Liver (tissue), 9 donors: ENCODE measurements around the gene CHRDL2. TPM values are rescaled to one million over a fixed set of nuclear protein-coding genes. Genes with fewer than 3 reads are reported as not detected.

Experiments used
- DNase-seq: peaks from one replicate; pipeline ENCODE4 v3.0.0-alpha.2; 2017; ENCODE audit warnings: low spot score
- H3K27ac ChIP-seq, 2 donors: one replicate each; pipeline ENCODE4 v1.7.0; 2013; ENCODE audit warnings: inconsistent platforms in 2 of 2, low read length in 2 of 2, control low read depth in 1 of 2, low read depth in 1 of 2, mild to moderate bottlenecking in 1 of 2
- H3K27me3 ChIP-seq, 4 donors: one replicate each; pipeline versions ENCODE4 v1.6.1 to v1.7.0; 2013; ENCODE audit warnings: low read length in 3 of 4, inconsistent platforms in 1 of 4, mild to moderate bottlenecking in 1 of 4, moderate library complexity in 1 of 4; ENCODE audit not compliant: control insufficient read depth in 4 of 4, insufficient read depth in 4 of 4
- H3K36me3 ChIP-seq, 4 donors: one replicate each; pipeline versions ENCODE4 v1.6.1 to v1.7.0; 2013; ENCODE audit warnings: low read length in 3 of 4, mild to moderate bottlenecking in 3 of 4, low read depth in 1 of 4, moderate library complexity in 1 of 4; ENCODE audit not compliant: control insufficient read depth in 4 of 4, insufficient read depth in 3 of 4
- H3K4me1 ChIP-seq, 4 donors: one replicate each; pipeline versions ENCODE4 v1.6.1 to v1.7.0; 2013; ENCODE audit warnings: low read length in 3 of 4, mild to moderate bottlenecking in 3 of 4, moderate library complexity in 1 of 4; ENCODE audit not compliant: control insufficient read depth in 4 of 4, insufficient read depth in 4 of 4
- H3K4me3 ChIP-seq, 3 donors: one replicate each; pipeline versions ENCODE4 v1.6.1 to v1.7.0; 2013; ENCODE audit warnings: low read length in 3 of 3, control low read depth in 1 of 3, low read depth in 1 of 3, mild to moderate bottlenecking in 1 of 3
- H3K9ac ChIP-seq, 2 donors: one replicate each; pipeline ENCODE4 v1.7.0; 2013; ENCODE audit warnings: low read length in 2 of 2, mild to moderate bottlenecking in 2 of 2, moderate library complexity in 2 of 2, control low read depth in 1 of 2, low read depth in 1 of 2
- H3K9me3 ChIP-seq, 4 donors: one replicate each; pipeline versions ENCODE4 v1.6.1 to v1.7.0; 2013; ENCODE audit warnings: low read length in 3 of 4; ENCODE audit not compliant: control insufficient read depth in 4 of 4
- ATF3 ChIP-seq: IDR thresholded peaks from 2 replicates; pipeline ENCODE4 v1.6.1; 2016; ENCODE audit warnings: antibody characterized with exemption
- CTCF ChIP-seq: fragments of 150-350 bp; IDR thresholded peaks from 2 replicates; pipeline ENCODE4 v1.5.1; 2017; ENCODE audit warnings: improper control_type of control experiment, low read depth, low read length; ENCODE audit not compliant: missing input control
- EGR1 ChIP-seq, 2 donors: IDR thresholded peaks; 2 replicates each; pipeline ENCODE4 v1.6.1; 2016 to 2018; ENCODE audit warnings: antibody characterized with exemption in 2 of 2, low read depth in 2 of 2
- FOXA1 ChIP-seq: IDR thresholded peaks from 2 replicates; pipeline ENCODE4 v1.6.1; 2016; ENCODE audit warnings: antibody characterized with exemption
- FOXA2 ChIP-seq: IDR thresholded peaks from 2 replicates; pipeline ENCODE4 v1.6.1; 2016; ENCODE audit warnings: antibody characterized with exemption
- GABPA ChIP-seq, 2 donors: IDR thresholded peaks in 1 of 2; conservative IDR thresholded peaks in 1 of 2; 2 replicates each; pipeline ENCODE4 v1.6.1; 2016; ENCODE audit warnings: antibody characterized with exemption in 2 of 2, mild to moderate bottlenecking in 1 of 2, moderate library complexity in 1 of 2
- HNF4A ChIP-seq, 2 donors: conservative IDR thresholded peaks; 2 replicates each; pipeline ENCODE4 v1.6.1; 2016; ENCODE audit warnings: antibody characterized with exemption in 2 of 2, mild to moderate bottlenecking in 2 of 2
- HNF4G ChIP-seq: IDR thresholded peaks from 2 replicates; pipeline ENCODE4 v1.6.1; 2016; ENCODE audit warnings: antibody characterized with exemption
- JUND ChIP-seq, 2 donors: IDR thresholded peaks; 2 replicates each; pipeline ENCODE4 v1.6.1; 2016; ENCODE audit warnings: antibody characterized with exemption in 2 of 2
- MAX ChIP-seq: IDR thresholded peaks from 2 replicates; pipeline ENCODE4 v1.6.1; 2016; ENCODE audit warnings: antibody characterized with exemption
- NR2F2 ChIP-seq: IDR thresholded peaks from 2 replicates; pipeline ENCODE4 v1.6.1; 2016; ENCODE audit warnings: antibody characterized with exemption
- RAD21 ChIP-seq, 2 donors: IDR thresholded peaks; 2 replicates each; pipeline ENCODE4 v1.6.1; 2016; ENCODE audit warnings: antibody characterized with exemption in 2 of 2, mild to moderate bottlenecking in 2 of 2
- REST ChIP-seq: IDR thresholded peaks from 2 replicates; pipeline ENCODE4 v1.6.1; 2016; ENCODE audit warnings: antibody characterized with exemption, mild to moderate bottlenecking
- RXRA ChIP-seq, 2 donors: IDR thresholded peaks; 2 replicates each; pipeline ENCODE4 v1.6.1; 2017 to 2018; ENCODE audit warnings: antibody characterized with exemption in 2 of 2, mild to moderate bottlenecking in 1 of 2
- SP1 ChIP-seq: IDR thresholded peaks from 2 replicates; pipeline ENCODE4 v1.6.1; 2018; ENCODE audit warnings: antibody characterized with exemption, mild to moderate bottlenecking
- TAF1 ChIP-seq: conservative IDR thresholded peaks from 2 replicates; pipeline ENCODE4 v1.6.1; 2016; ENCODE audit warnings: antibody characterized with exemption, mild to moderate bottlenecking
- YY1 ChIP-seq: IDR thresholded peaks from 2 replicates; pipeline ENCODE4 v1.6.1; 2016; ENCODE audit warnings: antibody characterized with exemption, mild to moderate bottlenecking
- ZBTB33 ChIP-seq: IDR thresholded peaks from 2 replicates; pipeline ENCODE4 v1.6.1; 2016; ENCODE audit warnings: antibody characterized with exemption
- WGBS: extraction: QIAGEN DNeasy Blood & Tissue Kit; methylation state at CpG from one replicate; pipeline ENCODE4 v1.1.7; 2013; 5-methylcytosine and 5-hydroxymethylcytosine counted together
- polyA plus RNA-seq, 2 donors: library from polyadenylated mRNA; stranded (reverse) in 1 of 2; unstranded in 1 of 2; fragments of 200-250 nt in 1 of 2; fragments of >200 nt in 1 of 2; fragmentation: Nextera tagmentation in 1 of 2; extraction: Ambion mirVana in 1 of 2; gene quantifications; one replicate each; pipeline versions ENCODE4 v1.2.1 to v1.2.3, GENCODE V29; 2013 to 2015
- total RNA-seq, 2 donors: library from RNA; depleted of rRNA; stranded (reverse); fragments of >200 nt; gene quantifications; one replicate each; pipeline ENCODE4 v1.2.3, GENCODE V29; 2014
- donor health status: healthy.
- donor health status: healthy.
- donor health status: healthy.
- donor health status: healthy.
- donor health status: healthy.

The CHRDL2 gene
- total and polyA plus RNA-seq, 4 donors: 1.8 to 19.0 (median 15.8) TPM; not detected in 1

GRCh38 chr11:74682731-74683278, 48.4 kb downstream of the CHRDL2 start:
- Histone ChIP-seq H3K4me1 (peaks cover 7 to 20% (median 13%) of the 10 kb centered on the region in 4 donors), H3K9me3 (no peaks in the 10 kb centered on the region), H3K36me3 (no peaks in the 10 kb centered on the region), H3K27me3 (no peaks in the 10 kb centered on the region), H3K27ac (peak overlapping the region in 1 of 2 donors; percentile 8), H3K9ac (peak overlapping the region in 1 of 2 donors; percentile 55), H3K4me3 (peak overlapping the region in 2 of 3 donors; percentile 23 to 46)
- DNase-seq: no peak
- WGBS: 91% methylated on average over 14 of the region's 14 CpGs
- TF ChIP-seq CTCF (no peak), HNF4A (conservative IDR thresholded peaks at IDR 0.05) (peak; percentile 48 to 64)

GRCh38 chr11:74681686-74682651, 49.3 kb downstream of the CHRDL2 start:
- Histone ChIP-seq H3K4me3 (no peak overlapping the region), H3K27me3 (no peaks in the 10 kb centered on the region), H3K9ac (no peak overlapping the region), H3K27ac (peak overlapping the region in 1 of 2 donors; percentile 22), H3K9me3 (no peaks in the 10 kb centered on the region), H3K4me1 (peaks cover 7 to 20% (median 13%) of the 10 kb centered on the region in 4 donors), H3K36me3 (no peaks in the 10 kb centered on the region)
- 64% methylated on average over 12 of the region's 12 CpGs for WGBS
- TF ChIP-seq FOXA1 (no peak), NR2F2 (no peak), RAD21 (IDR thresholded peaks at IDR 0.05) (peak; percentile 18 to 53), GABPA (IDR thresholded peaks at IDR 0.05 in 1 of 2, conservative IDR thresholded peaks at IDR 0.05 in 1 of 2) (no peak), TAF1 (no peak), HNF4A (conservative IDR thresholded peaks at IDR 0.05) (peak; percentile 30 to 46), RXRA (IDR thresholded peaks at IDR 0.05) (peak in 1 of 2 donors; percentile 29), JUND (IDR thresholded peaks at IDR 0.05) (no peak), FOXA2 (peak; percentile 53), REST (no peak), MAX (no peak), YY1 (peak; percentile 80), HNF4G (no peak), ZBTB33 (no peak), EGR1 (IDR thresholded peaks at IDR 0.05; ENCODE audit: low read depth in 2 of 2) (no peak), SP1 (peak; percentile 24), ATF3 (no peak)
- no peak for DNase-seq
